Naive thymus-derived CD4-positive, alpha-beta T cell (primary cell): ENCODE measurements around the gene ZNF362. TPM values are rescaled to one million over a fixed set of nuclear protein-coding genes. Genes with fewer than 3 reads are reported as not detected.

Experiments used
- ATAC-seq: fragments of 150-1000 bp; cut with Tn5 transposase; 2 replicates; pipeline ENCODE4 v1.10.0; 2021; ENCODE audit warnings: mild to moderate bottlenecking, moderate library complexity
- CTCF ChIA-PET: fragments of 350-600 bp; sonication (Branson Sonifier 250); formaldehyde crosslinking; loops from one replicate; lab custom pipeline; 2021; ENCODE audit warnings: antibody characterized with exemption; lab: Charles Lee
- POLR2A ChIA-PET: fragments of 350-600 bp; sonication (Branson Sonifier 250); formaldehyde crosslinking; loops from one replicate; lab custom pipeline; 2021; ENCODE audit warnings: antibody characterized with exemption, inconsistent platforms; lab: Charles Lee
- DNase-seq, 9 donors: peaks; one replicate each; pipeline versions ENCODE4 v3.0.0 to v3.0.0-alpha.2; 2020 to 2022; ENCODE audit warnings: mixed read lengths in 1 of 9
- H3K27ac ChIP-seq: one replicate; pipeline ENCODE4 v1.7.0; 2013; ENCODE audit warnings: mild to moderate bottlenecking, low read depth, low read length, moderate library complexity
- H3K27me3 ChIP-seq, 2 donors: one replicate each; pipeline ENCODE4 v1.7.0; 2013; ENCODE audit warnings: low read length in 2 of 2, mild to moderate bottlenecking in 2 of 2, moderate library complexity in 2 of 2; ENCODE audit not compliant: control insufficient read depth in 2 of 2, insufficient read depth in 2 of 2
- H3K36me3 ChIP-seq, 3 experiments: 1 replicate in 2 of 3; 2 replicates in 1 of 3; pipeline ENCODE4 v1.7.0; 2013; ENCODE audit warnings: low read length in 3 of 3, mild to moderate bottlenecking in 3 of 3, moderate library complexity in 1 of 3; ENCODE audit not compliant: insufficient read depth in 3 of 3, control insufficient read depth in 2 of 3
- H3K4me1 ChIP-seq, 2 donors: one replicate each; pipeline ENCODE4 v1.7.0; 2013; ENCODE audit warnings: low read length in 2 of 2, mild to moderate bottlenecking in 2 of 2, moderate library complexity in 1 of 2; ENCODE audit not compliant: control insufficient read depth in 2 of 2, insufficient read depth in 2 of 2
- H3K4me3 ChIP-seq: 2 replicates; pipeline ENCODE4 v1.7.0; 2013; ENCODE audit warnings: mild to moderate bottlenecking, low read length
- H3K9me3 ChIP-seq, 3 experiments: 1 replicate in 2 of 3; 2 replicates in 1 of 3; pipeline ENCODE4 v1.7.0; 2013; ENCODE audit warnings: low read length in 3 of 3; ENCODE audit not compliant: control insufficient read depth in 2 of 3
- H3K27ac Mint-ChIP-seq, 9 donors: one replicate each; pipeline ENCODE4 v1.8.0; 2020 to 2022; ENCODE audit warnings: mixed read lengths in 9 of 9, mild to moderate bottlenecking in 8 of 9, moderate library complexity in 5 of 9, inconsistent platforms in 2 of 9
- H3K27me3 Mint-ChIP-seq, 5 donors: one replicate each; pipeline ENCODE4 v1.8.0; 2021 to 2022; ENCODE audit warnings: mixed read lengths in 5 of 5, mild to moderate bottlenecking in 1 of 5
- H3K36me3 Mint-ChIP-seq, 5 donors: one replicate each; pipeline ENCODE4 v1.8.0; 2020 to 2022; ENCODE audit warnings: mixed read lengths in 5 of 5, mild to moderate bottlenecking in 3 of 5, inconsistent platforms in 1 of 5
- H3K4me1 Mint-ChIP-seq, 7 donors: one replicate each; pipeline ENCODE4 v1.8.0; 2020 to 2022; ENCODE audit warnings: mixed read lengths in 7 of 7, mild to moderate bottlenecking in 3 of 7, inconsistent platforms in 1 of 7
- H3K4me3 Mint-ChIP-seq, 10 donors: one replicate each; pipeline ENCODE4 v1.8.0; 2020 to 2022; ENCODE audit warnings: mild to moderate bottlenecking in 10 of 10, mixed read lengths in 10 of 10, moderate library complexity in 6 of 10, inconsistent platforms in 2 of 10
- H3K9me3 Mint-ChIP-seq, 11 donors: one replicate each; pipeline ENCODE4 v1.8.0; 2020 to 2022; ENCODE audit warnings: mixed read lengths in 11 of 11, mild to moderate bottlenecking in 4 of 11, inconsistent platforms in 1 of 11, moderate library complexity in 1 of 11
- intact Hi-C, 2 donors: fragments of 100-400 bp; cut with micrococcal nuclease; formaldehyde crosslinking; loops; one replicate each; pipeline ENCODE4 v1.15.1; 2023
- polyA plus RNA-seq, 2 donors: library from polyadenylated mRNA; unstranded; fragments of 300-500 nt; fragmentation: Illumina TruSeq; gene quantifications; one replicate each; pipeline ENCODE4 v1.2.3, GENCODE V29; 2021
- total RNA-seq, 6 experiments: library from RNA in 5 of 6; stranded (reverse) in 5 of 6; gene quantifications; 1 replicate in 5 of 6; 2 replicates in 1 of 6; pipeline ENCODE4 v1.2.3 and lab custom pipeline; 2021 to 2026

Gene ZNF362
- total and polyA plus RNA-seq, 7 experiments from 2014 or later = 17.2 to 30.5 (median 27.0) TPM

DNA sequence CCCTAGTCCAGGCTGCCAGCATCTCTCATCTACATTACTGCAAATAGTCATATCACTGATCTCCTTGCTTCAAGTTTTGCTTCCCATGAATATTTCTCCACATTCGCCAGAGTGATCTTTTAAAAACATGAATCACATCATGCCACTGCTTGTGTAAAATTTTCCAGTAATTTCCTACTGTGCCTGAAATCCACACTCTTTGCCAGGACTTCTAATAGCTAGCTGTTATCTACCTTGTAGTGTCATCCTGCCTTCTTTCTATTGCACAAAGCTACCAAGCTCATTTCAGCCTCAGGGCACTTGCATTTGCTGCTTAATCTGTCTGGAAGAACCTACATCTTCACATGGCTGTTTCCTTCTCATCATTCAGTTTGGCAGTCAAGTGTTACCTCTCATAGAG, 33.9 kb upstream of the ZNF362 start:
- Mint-ChIP-seq H3K4me3 (no peak overlapping the region), H3K9me3 (peaks cover 1 to 29% (median 17%) of the 10 kb centered on the region in 11 donors), H3K4me1 (peaks cover 0 to 6% (median 0%) of the 10 kb centered on the region in 7 donors), H3K27ac (peak overlapping the region in 1 of 9 donors; percentile 41), H3K27me3 (peaks cover 0 to 17% (median 10%) of the 10 kb centered on the region in 5 donors), H3K36me3 (peaks cover 0 to 17% (median 3%) of the 10 kb centered on the region in 5 donors)
- Histone ChIP-seq H3K36me3 (no peaks in the 10 kb centered on the region), H3K27me3 (no peaks in the 10 kb centered on the region), H3K4me1 (no peaks in the 10 kb centered on the region), H3K9me3 (no peaks in the 10 kb centered on the region), H3K4me3 (no peak overlapping the region), H3K27ac (no peak overlapping the region)
- CTCF ChIA-PET = no interaction called here
- ATAC-seq (no peak), DNase-seq (no peak)
- POLR2A ChIA-PET = no interaction called here
- intact Hi-C loops = no loop called here

DNA sequence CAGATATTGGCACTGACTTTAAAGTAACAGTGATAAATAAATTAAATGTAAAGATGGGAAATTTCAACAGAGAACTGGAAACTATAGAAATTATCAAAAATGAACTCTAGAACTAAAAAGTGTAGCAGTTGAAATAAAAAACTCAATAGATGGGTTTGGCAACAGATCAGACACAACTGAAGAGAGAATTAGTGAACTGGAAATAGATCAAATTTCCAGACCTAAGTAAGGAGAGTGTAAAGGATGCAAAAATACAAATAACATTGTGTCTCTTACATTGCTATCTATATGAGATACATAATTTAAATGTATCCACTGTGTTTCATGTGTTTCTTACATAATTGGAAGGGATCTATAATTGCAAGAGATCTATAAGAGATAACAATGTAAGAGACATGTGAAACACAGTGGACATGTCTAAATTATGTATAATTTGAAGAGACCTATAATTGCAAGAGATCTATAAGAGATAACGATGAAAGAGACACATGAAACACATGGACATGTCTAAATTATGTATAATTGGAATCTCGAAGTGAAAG, 32.1 kb upstream of the ZNF362 start:
- peaks cover 1 to 29% (median 17%) of the 10 kb centered on the region in 11 donors for H3K9me3 Mint-ChIP-seq
- ATAC-seq (no peak), DNase-seq (no peak)
- no peak overlapping the region for H3K4me3 Mint-ChIP-seq
- no peaks in the 10 kb centered on the region for H3K36me3 ChIP-seq
- ChIA-PET POLR2A (no interaction called here), CTCF (no interaction called here)
- intact Hi-C loops = no loop called here
- H3K27ac ChIP-seq = no peak overlapping the region
- no peaks in the 10 kb centered on the region for H3K9me3 ChIP-seq
- peaks cover 0 to 1% (median 0%) of the 10 kb centered on the region in 7 donors for H3K4me1 Mint-ChIP-seq
- no peak overlapping the region for H3K27ac Mint-ChIP-seq
- peaks cover 0 to 27% (median 21%) of the 10 kb centered on the region in 5 donors for H3K27me3 Mint-ChIP-seq
- H3K27me3 ChIP-seq = no peaks in the 10 kb centered on the region
- H3K4me1 ChIP-seq = no peaks in the 10 kb centered on the region
- peaks cover 0 to 17% (median 3%) of the 10 kb centered on the region in 5 donors for H3K36me3 Mint-ChIP-seq
- no peak overlapping the region for H3K4me3 ChIP-seq

DNA sequence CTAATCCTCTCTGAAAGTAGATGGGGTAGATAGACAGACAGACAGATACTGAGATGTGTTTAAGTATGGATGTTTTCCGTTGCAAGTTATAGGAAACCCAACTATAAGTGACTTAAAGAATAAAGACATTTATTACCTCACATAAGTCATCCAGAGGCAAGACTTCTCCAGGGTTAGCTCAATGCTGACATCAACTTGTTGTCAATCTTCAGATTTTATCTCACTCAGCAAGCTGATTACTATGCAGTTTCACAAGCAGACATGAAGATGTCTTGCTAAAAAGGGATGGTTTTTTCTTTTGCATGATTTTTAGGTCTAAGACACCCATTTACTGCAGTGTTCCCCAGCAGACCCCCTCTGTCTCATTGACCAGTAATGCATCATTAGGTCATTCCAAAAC, 30.7 kb upstream of the ZNF362 start:
- peaks cover 0 to 27% (median 19%) of the 10 kb centered on the region in 5 donors for H3K27me3 Mint-ChIP-seq
- H3K9me3 Mint-ChIP-seq = peaks cover 1 to 29% (median 17%) of the 10 kb centered on the region in 11 donors
- ChIA-PET CTCF (no interaction called here), POLR2A (no interaction called here)
- H3K4me3 Mint-ChIP-seq = no peak overlapping the region
- Histone ChIP-seq H3K4me1 (no peaks in the 10 kb centered on the region), H3K27ac (no peak overlapping the region), H3K36me3 (no peaks in the 10 kb centered on the region), H3K4me3 (no peak overlapping the region), H3K27me3 (no peaks in the 10 kb centered on the region), H3K9me3 (no peaks in the 10 kb centered on the region)
- peaks cover 0 to 17% (median 3%) of the 10 kb centered on the region in 5 donors for H3K36me3 Mint-ChIP-seq
- no peaks in the 10 kb centered on the region for H3K4me1 Mint-ChIP-seq
- no peak overlapping the region for H3K27ac Mint-ChIP-seq
- no peak for DNase-seq
- ATAC-seq = no peak
- intact Hi-C loops = no loop called here

DNA sequence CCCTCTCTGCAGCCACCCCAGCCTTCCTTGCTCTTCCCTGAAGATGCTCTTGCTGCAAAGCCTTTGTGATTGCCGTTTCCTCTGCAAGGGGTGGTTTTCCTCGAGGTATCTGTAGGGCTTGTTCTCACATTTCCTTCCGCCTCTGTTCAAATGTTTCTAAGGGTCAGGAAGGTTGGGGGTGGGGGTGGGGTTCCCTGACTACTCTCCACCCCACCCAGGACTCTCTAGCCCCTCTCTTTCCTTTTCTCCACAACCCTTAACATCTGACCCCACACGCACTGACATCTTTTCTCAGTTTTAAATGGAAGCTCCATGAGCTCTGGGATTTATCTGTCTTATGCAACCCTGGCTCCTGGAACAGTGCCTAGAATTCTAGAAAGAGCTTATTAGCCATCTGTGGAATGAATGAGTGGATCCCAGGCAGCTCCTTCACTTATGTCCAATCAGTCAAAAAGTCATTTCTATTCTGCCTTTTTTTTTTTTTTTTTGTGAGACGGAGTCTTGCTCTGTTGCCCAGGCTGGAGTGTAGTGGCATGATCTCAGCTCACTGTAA, 27.3 kb upstream of the ZNF362 start:
- Mint-ChIP-seq H3K4me3 (no peak overlapping the region), H3K27ac (no peak overlapping the region), H3K36me3 (peaks cover 0 to 11% (median 2%) of the 10 kb centered on the region in 5 donors), H3K27me3 (peaks cover 7 to 24% (median 17%) of the 10 kb centered on the region in 5 donors), H3K9me3 (peaks cover 1 to 16% (median 11%) of the 10 kb centered on the region in 11 donors), H3K4me1 (no peaks in the 10 kb centered on the region)
- H3K4me1 ChIP-seq = no peaks in the 10 kb centered on the region
- H3K4me3 ChIP-seq = no peak overlapping the region
- DNase-seq (no peak), ATAC-seq (no peak)
- ChIA-PET CTCF (no interaction called here), POLR2A (no interaction called here)
- no peaks in the 10 kb centered on the region for H3K9me3 ChIP-seq
- intact Hi-C loops = no loop called here
- H3K36me3 ChIP-seq = no peaks in the 10 kb centered on the region
- no peaks in the 10 kb centered on the region for H3K27me3 ChIP-seq
- H3K27ac ChIP-seq = no peak overlapping the region

DNA sequence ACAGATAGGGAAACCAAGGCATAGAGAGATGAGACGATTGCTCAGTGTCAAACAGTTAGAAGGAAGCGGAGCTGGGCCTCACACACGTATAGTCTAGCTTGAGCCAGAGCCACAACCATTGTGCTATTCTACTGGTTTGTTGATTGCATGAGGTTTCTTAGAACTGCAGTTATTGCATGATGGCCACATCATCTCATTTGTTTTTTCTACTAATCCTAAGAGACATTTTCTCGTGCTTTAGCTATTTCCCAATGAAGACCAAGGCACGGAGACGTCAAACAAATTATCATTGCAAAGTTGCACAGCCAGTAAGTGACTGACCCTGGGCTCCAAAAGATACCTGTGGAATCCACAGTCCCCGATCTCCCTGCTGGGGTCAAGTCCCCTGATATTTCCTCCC, 25.1 kb upstream of the ZNF362 start:
- H3K4me1 Mint-ChIP-seq = peaks cover 0 to 2% (median 0%) of the 10 kb centered on the region in 7 donors
- H3K27ac Mint-ChIP-seq = no peak overlapping the region

DNA sequence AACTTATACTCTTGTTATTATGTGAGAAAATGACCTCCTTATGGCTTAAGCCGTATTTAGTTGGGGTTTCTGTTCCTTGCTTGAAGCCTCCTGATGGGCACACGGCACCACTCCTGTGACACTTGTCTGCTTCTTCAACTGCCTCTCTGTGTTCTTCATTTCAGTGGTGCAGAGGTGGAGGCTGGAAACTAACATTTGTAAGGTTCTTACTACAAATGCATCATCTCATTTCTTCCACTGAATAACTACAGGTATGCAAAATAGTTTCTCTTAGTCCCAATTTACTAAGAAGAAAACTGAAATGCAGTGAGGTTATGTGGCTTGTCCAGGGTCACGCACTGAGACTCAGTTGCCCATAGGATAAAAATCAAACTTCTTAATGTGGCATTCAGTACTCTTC, 23.6 kb upstream of the ZNF362 start:
- Mint-ChIP-seq H3K36me3 (no peaks in the 10 kb centered on the region), H3K9me3 (no peaks in the 10 kb centered on the region), H3K27ac (no peak overlapping the region), H3K4me1 (peaks cover 0 to 6% (median 5%) of the 10 kb centered on the region in 7 donors), H3K27me3 (peaks cover 7 to 17% (median 11%) of the 10 kb centered on the region in 5 donors), H3K4me3 (no peak overlapping the region)
- ATAC-seq (no peak), DNase-seq (no peak)
- no peak overlapping the region for H3K27ac ChIP-seq
- no peak overlapping the region for H3K4me3 ChIP-seq
- no peaks in the 10 kb centered on the region for H3K27me3 ChIP-seq
- H3K36me3 ChIP-seq = no peaks in the 10 kb centered on the region
- no peaks in the 10 kb centered on the region for H3K4me1 ChIP-seq
- POLR2A ChIA-PET = no interaction called here
- intact Hi-C loops = no loop called here
- CTCF ChIA-PET = no interaction called here
- H3K9me3 ChIP-seq = no peaks in the 10 kb centered on the region

More for the DNA sequence above, 25.1 kb upstream of the ZNF362 start:
- DNase-seq = no peak
- CTCF ChIA-PET = no interaction called here
- no peak overlapping the region for H3K27ac ChIP-seq
- Mint-ChIP-seq H3K9me3 (no peaks in the 10 kb centered on the region), H3K36me3 (no peaks in the 10 kb centered on the region), H3K4me3 (no peak overlapping the region), H3K27me3 (peaks cover 7 to 17% (median 14%) of the 10 kb centered on the region in 5 donors)
- H3K9me3 ChIP-seq = no peaks in the 10 kb centered on the region
- no peaks in the 10 kb centered on the region for H3K27me3 ChIP-seq
- ATAC-seq = no peak
- no peaks in the 10 kb centered on the region for H3K36me3 ChIP-seq
- no peaks in the 10 kb centered on the region for H3K4me1 ChIP-seq
- H3K4me3 ChIP-seq = no peak overlapping the region
- POLR2A ChIA-PET = no interaction called here
- intact Hi-C loops = no loop called here

DNA sequence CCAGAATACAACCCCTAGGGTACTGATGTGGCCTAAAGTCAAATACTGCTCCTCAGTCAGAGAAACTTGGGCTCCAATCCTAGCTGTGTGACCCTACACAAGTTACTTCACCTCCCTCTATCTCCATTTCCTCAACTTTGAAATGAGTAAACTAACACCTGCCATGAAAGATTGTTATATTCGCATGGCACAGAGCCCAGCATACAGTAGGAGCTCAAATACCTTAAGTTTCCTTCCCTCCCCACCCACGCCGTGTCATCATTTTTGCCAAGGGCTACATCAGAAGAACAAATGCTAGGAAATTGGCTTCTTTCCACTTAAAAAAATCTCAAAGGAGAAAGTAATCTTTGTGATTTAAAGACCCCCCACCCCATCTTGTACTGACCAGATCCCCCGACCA, 22.2 kb upstream of the ZNF362 start:
- H3K4me1 ChIP-seq = no peaks in the 10 kb centered on the region
- no peaks in the 10 kb centered on the region for H3K9me3 ChIP-seq
- Mint-ChIP-seq H3K36me3 (no peaks in the 10 kb centered on the region), H3K27ac (no peak overlapping the region), H3K27me3 (peaks cover 0 to 7% (median 3%) of the 10 kb centered on the region in 5 donors), H3K4me3 (no peak overlapping the region), H3K9me3 (no peaks in the 10 kb centered on the region), H3K4me1 (peaks cover 0 to 6% (median 6%) of the 10 kb centered on the region in 7 donors)
- H3K4me3 ChIP-seq = no peak overlapping the region
- no peak for ATAC-seq
- no peaks in the 10 kb centered on the region for H3K36me3 ChIP-seq
- intact Hi-C loops = no loop called here
- H3K27ac ChIP-seq = no peak overlapping the region
- ChIA-PET POLR2A (no interaction called here), CTCF (interaction anchor here (1.0 kb wide), 1 partner anchor 64 kb away, joined by 3 read pairs; no protein-coding TSS in a partner anchor)
- DNase-seq = no peak
- H3K27me3 ChIP-seq = no peaks in the 10 kb centered on the region
